ENCODE results near the gene COG6.

Gene COG6

DNA sequence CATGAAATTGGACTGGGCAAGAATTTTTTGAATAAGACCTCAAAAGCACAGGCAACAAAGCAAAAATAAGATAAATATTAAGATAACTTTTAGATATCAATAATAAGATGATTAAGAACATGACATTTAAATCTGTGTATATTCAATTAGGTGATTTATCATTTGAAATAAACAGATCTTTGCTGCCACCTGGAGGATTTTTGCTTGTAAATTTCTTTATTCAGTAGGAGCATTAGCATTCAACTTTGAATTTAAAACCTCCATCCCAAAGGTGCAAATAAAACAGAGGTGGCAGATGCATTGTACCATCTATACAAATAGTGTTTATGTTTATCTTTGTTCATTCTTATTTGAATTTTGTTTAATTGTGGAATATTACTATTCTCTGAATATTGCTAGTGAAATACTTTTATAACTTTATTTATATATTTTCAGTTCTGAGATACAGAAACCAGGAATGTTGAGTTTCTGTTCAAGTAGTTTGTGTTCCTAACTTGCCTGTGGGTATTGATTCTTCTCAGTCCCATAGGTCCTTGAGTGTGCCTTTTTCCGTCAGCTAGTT, 20.9 kb downstream of the COG6 start:
- DNase-seq = no peak

DNA sequence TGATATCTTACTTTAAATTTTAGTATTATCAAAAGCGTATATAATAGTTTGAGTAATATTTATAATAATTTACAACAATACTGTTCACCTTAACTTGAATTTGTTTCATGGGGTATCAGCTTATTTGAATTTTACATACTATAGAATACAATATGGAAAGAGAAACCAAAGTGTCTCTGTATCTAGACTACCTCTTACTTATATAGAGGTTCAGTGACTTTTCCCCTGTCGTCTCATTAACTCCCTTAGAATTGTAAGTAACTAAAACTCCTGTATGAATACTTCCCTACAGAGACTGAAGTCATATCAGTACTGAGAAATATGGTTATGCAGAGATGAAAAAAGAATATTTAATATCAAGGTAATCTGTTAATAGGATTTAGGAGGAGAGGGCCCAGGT, 26.8 kb downstream of the COG6 start:
- no peak for DNase-seq

DNA sequence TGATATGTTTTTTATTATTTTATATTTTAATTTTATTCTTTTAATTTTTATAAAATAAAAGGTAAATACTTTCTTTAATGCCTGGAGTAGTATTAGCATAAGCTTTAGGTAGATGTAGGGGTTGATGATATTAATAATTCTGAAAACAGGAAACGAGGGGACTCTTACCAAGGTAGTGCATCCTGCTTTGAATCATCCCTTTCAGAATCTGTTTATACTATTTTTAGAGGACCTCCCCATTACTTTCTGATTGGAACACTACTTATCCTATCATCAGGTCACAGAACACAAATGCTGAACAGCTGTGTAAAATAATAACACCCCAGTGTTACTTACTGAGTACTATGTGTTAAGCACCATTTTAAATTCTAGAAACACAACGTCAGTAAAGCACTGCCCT, 27.3 kb downstream of the COG6 start:
- DNase-seq = no peak

DNA sequence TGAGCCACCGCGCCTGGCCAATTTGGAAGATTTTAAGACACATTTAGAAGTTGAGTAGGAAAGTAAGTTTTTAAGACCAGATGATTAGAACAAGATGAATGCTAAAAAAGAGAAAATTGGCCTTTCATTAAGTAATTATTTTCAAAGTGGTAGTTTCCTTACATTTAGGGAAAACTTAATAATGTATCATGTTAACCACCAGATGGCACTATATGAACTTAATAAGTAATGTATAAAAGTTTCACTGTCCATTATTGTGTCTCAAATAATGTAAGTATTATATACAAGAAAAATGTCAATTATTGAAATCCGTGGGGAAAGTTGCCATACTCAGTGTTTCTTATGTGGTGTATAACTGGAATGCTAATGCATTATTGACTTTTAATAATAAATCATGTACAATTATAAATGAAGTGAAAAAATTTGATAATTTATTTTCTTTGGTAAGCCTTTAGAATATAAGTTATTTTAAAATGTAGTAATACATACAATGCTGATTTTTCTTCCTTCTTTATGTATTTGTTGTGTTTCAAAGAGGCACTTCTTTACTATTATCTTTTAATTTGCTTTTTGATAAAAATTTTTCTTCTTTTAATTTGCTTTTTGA, 29.2 kb downstream of the COG6 start:
- DNase-seq = no peak

DNA sequence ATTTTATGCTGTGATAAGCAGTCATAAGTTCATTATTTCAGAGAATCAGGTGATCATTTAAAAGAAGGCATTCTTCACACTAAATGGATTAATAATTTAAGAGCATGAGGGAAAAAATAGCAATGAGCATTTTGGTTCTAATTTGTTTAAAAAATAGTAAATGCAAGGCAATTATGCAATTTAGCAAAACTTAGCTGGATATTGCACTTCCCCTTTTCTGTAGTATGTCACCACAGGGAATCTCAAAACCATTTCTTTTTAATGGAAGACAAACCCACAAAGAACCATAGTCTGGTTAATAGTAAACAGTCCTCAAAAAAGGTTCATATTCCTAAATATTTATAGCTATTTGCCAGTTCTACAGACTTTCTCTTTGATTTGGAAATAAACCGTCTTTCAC, 30.2 kb downstream of the COG6 start:
- DNase-seq = no peak

DNA sequence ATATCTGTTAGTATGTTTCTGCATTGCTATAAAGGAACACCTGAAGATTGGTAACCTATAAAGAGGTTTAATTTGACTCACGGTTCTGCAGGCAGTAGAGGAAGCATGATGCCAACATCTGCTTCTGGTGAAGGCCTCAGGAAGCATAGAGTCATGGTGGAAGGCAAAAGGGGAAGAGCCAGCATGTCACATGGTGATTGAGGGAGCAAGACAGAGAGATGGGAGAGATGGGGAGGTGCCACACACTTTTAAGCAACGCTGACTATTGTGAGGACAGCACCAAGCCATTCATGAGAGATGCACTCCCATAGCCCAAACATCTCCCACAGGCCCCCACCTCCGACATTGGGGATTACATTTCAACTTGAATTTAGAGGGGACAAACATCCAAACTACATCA, 32.8 kb downstream of the COG6 start:
- DNase-seq = no peak

DNA sequence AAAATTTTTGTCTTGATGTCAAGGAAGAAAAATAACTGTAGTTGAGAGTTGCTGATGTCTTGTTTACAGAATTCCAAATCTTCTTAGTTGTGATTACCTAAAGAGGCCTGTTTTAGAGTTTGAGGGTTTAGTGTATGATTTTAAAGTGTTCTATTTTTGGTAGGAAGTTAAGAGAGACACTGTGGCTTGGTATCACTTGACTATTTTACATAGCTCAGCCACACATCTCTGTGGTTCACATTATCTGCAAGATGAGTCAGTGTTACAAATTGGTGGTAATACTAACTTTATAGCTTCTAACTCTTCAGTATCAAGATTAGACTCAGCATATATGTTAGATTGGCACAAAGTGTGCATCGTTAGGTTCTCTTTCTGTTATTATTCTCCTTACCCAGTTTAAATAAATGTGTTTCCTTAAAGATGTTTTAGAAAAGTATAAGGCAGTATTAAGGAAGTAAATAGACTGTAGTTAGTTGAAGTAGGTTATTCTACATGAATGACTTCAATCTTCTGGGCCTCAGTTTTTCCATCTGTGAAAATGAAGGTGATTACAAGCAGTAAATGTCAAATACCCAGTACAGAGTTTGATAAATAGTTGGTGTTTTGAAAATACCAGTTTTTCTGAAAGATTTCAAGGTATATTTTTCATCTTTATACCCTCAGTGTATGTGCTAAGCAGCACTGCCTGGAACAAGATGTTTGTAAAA, 33.4 kb downstream of the COG6 start:
- no peak for DNase-seq

DNA sequence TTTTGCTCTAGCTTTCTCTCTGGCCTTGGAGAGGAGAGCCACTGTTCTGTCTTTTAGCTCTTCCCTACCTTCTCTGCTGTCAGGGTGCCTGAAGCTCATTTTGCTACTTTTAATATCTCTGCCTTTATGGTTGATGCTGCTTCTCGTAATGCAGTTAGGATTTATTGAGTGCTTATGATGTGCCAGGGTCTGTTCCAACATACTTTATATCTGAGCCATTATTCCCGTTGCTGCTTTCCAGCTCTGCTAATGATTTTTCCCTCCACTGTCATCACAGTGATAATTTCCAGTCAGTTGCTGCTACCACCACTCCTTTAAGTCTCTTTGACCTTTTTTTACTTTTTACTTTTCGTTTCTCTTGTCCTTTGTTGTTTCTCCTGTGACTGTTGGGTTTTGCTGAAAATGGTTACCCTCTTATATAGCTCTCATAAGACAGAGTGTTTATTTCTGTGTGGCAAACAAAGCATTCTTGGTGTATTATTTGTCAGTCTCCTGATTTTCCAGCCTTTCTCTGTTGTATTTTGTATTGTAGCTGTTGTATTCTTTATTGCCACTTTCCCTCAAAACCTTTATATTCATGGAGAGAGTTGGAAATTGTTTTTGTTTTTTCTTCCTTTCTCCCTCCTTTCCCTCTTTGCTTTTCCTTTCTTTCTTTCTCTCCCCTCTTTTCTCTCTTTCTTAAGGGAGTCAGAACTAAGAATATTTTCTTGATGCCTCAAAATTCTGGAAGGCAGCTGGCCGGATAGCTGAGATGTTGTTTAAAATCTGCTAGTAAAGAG, 37.4 kb downstream of the COG6 start:
- no peak for DNase-seq

DNA sequence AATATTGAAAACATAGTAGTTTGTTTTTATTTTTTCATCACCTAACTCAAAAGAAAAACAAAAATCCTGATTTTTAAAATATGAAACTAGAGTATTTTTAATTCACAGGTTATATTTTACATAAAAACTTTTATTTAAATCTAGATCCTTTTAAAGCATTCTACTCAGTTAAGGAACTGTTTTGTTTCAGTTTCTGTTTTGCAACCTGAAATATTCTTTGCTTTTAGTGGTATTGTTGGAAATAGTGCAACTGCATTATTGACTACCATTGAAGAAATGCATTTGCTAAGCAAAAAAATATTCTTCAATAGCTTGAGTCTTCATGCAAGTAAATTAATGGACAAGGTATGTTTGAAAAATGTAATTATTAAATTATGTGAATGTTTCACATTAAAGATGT, 43.8 kb downstream of the COG6 start:
- DNase-seq = no peak

DNA sequence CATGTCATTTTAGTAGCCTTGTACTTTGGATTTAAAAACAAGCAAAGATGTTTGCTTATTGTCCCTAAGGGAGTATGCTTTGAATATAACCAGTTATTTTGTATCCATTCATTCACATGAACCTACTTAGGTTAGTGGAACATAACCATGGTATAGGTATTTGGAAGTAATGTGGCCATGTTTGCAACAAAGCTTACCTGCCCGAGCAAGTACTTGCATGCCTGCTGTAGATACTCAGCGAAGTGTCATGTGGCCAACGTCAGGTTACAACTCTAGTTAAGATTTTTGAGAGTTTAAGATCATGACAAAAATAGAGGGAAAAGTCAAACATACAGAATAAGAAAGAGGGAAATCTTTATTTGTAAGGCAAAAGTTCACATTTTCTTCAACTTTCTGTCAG, 57.2 kb downstream of the COG6 start:
- DNase-seq = no peak

DNA sequence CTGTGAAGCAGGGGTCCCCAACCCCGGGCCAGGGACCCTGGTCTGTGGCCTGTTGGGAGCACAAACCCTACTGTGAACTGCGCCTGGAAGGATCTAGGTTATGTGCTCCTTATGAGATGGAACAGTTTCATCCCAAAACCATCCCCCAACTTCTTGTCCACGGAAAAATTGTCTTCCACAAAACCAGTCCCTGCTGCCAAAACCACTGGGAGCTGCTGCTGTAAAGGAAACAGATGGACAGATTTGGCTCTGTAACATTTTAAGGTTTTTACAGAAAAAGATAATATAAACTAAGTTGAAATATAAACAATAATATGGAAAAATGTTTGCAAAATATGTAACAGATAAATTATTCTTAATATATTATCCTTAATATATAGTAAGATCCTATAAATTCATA, 73.7 kb downstream of the COG6 start:
- no peak for DNase-seq

DNA sequence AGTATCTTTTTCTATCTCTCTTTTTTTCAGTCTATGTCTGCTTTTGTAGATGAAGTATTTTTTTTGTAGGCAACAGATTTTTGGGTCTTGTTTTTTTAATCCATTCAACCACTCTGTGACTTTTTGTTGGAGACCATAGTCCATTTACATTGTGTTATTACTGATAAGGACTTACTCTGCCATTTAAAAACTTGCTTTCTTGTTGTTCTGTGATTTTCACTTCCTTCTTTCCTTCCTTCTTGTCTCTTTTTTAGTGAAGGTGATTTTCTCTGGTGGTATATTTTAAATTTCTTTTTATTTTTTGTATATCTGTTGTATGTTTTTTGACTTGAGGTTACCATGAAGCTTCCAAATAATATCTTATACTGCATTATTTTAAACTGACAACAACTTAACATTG, 79.5 kb downstream of the COG6 start:
- DNase-seq = no peak

DNA sequence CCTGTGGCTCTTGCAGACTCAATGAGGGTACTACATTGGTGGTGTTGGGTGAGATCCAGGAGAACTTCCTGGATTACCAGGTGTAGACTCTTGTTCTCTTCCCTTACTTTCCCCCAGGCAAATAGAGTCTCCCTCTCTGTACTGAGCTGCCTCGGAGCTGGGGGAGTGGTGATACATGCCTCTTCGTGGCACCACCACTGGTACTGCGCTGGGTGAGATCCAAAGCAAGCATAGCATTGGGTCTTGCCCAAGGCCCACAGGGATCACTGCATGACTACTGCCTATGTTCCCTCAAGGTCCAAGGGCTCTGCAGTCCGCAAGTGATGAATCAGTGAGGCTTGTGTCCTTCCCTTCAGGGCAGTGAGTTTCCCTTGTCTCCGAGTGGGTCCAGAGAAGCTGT, 81.6 kb downstream of the COG6 start:
- DNase-seq = no peak

DNA sequence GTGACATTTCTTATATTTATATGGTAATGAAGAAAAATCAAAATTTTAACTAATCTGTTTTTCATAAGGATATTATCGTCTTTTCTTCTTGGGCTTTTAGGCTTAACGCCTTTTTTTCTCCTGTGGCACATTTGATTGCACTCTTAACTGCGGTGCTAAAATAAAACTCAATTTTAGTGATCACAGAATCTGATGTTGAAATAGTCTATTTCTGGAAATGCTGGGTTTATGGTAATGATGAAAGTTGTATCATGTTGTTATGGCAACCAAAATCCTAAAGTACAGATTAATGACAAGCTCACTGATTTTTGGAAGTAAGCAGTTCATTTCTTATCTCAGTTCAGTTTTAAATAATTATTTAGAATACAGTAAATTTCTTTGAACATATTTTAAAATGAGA, 85.3 kb downstream of the COG6 start:
- no peak for DNase-seq

DNA sequence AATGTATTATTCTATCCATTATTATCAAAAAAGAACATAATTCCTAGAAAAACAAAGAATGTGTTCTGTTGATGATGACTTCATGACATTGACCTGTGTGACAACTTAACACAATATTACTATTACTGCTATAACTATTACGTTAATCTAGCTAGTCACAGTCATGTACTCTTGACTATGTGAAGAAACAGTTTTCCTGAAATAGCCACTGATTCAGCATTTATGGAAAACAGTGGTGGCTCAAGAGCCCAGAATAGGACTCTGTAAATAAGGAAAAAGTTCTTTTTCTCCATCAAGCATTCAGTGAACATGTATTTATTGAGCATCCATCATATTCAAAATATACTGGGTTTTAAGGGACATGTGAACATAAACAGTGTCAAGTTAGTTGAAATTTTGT, 93.5 kb downstream of the COG6 start:
- no peak for DNase-seq

DNA sequence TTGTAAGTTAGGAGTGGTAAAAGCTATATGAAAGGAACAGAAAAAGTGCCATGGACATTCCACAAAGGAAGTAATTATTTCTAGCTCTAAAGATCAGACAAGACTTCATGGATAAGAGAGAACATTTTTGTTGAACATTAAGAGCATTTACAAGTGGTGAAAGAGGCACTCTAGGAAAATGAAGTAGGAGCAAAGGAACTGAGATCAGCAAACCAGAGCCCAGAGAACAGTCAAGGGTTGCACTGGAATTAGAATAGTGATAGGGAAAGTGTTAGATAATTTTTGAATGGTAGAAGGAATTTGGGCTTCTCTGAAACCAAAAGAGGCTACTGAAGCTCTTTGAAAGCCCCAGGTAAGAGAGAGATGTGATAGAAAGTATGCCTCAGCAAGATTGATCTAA, 94.1 kb downstream of the COG6 start:
- DNase-seq = no peak

DNA sequence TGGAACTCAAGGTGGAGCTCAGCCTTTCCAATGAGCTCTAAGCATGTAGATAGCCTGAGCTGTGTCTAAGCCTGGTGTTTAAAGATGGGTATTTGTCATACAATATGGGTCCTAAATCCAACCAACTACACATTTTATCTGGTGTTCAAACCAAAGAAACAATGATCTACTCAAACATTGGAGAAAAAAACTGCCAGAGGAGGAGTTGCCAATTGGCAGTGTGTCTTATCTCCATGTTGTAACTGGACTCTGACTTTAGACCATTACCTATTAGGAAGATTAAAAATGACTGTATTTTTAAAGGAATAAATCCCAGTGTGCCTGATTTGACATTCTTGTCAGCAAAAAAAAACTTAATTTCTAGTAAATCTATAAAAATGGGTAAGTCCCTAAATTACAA, 96.3 kb downstream of the COG6 start:
- DNase-seq = no peak

DNA sequence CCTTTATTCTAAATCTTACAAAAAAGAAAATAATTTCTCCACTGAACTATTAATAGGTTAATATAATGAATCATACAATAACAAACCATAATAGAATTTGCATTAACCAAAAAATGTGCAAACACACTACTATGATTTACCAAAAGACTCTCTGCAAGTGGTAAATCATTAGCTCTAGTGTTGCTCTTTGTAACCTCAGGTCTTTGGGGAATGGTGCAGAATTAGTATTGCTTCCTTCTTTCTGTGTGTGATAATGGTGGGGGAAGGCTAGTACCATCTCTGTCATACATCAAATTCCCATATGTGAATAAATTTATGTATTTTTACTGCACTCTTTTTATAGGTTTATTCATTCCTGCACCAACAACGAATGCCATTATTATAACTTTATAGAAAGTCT, 105.1 kb downstream of the COG6 start:
- no peak for DNase-seq

DNA sequence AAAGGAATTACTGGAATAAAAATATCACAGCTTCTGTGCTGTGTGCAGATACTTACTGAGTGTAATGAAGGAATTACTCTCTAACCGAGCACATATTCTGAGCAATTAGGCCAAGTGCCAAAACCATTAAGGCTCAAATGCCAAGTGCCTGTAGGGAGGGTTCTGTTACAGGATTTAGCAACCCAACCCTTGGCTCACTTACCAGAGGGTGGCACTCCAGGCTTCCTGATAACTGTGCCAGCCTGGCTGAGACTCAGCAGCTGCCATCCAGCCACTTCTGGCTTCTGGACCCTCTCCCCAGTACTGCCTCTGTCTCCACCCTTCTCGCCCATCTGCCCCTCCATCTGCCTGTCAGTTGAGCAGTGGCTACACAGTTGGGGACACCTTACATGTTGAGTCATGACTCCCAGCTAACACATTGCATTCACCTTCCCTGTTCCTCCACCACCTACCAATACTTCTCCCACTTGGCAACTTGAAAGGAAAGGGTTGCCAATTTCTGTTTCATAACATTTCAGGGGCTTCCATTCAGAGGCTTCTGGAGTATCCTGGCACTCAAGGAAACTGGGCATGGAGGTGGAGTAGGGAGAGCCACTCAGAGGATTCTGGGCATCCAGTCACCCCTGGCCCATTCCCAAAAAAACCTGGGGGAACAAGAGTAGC, 110.5 kb downstream of the COG6 start:
- no peak for DNase-seq

DNA sequence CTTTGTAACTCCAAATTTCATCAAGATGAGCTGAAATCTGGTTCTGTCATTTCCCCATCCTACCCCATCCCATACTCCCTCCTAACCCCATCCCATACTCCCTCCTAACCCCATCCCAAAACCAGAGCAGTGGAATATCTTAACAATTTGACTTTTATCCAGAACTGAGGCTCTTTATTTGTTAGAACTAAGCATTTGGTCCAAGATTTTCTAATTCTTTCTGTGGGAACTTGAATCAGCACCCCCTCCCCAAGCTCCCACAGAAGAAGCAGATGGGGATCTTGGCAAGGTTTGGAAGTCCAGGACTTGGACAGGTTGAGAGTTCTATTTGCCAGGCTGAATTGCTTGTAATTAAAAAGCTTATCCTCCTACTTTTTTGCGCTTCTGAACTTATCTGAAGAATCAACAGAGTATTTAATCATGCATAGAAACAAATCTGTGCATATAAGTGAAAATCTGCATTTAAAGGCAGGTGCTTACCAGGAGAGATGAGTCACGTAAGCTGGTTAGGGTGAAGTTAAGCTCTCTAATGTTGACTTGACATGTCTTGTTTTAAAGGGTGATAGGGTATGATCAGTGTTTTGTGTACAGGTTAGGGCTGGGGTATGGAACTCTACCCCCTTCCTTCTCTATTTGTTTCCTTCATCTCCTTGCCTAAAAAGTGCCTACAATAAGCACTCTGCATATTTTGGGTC, 111.1 kb downstream of the COG6 start:
- DNase-seq = no peak

DNA sequence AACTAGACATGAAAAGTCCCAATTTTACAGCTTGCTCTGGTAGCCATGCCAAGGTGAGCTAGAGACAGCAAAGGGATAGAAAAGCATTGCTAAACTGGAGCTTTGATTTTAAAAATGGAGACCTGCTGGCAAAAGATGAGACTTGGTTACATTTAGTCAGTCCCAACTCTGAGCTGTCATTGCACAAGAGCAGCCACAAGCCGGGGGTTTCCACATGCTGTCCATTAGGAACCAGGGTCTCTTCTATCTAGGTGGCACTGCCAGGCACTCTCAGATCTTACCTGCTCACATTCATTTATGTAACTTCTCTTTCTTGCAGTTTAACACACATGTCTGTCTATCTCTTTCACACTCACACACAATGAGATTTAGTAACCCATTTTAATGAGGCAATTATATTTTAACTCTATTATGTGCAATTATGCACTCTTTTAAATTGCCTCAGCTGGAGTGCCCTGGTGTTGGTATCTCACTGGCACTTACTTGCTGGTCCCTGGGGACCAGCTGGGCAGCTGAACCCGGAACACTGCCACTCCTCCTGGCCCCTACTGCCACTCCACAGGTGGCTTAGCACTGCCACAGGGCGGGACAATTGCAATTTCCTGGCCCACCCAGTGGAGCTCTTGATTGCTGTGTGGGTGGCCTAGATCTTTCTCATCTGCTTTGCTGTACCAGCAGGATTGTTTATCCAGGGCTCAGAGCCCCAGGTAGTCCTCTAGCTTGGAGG, 112.5 kb downstream of the COG6 start:
- no peak for DNase-seq

DNA sequence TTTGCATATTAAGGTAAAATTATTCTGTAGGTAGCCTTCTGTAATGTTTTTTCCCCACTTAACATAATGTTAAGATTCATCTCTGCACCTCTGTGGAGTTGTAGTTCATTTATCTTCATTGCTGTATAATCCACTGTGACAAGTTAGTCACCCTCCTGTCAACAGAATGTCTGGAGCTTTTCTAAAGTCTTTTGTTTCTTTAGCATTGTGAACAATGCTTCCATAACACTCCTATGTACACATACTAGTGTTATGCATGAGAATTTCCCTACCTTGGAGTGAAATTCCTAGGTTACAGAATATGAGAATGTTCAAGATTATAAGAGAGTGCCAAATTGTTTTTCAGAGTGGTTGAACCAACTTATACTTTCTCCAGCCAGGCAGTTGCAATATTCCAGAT, 113.5 kb downstream of the COG6 start:
- DNase-seq = no peak

All from right kidney (tissue), 1 donor.